SK-N-MC (cell line): Measurements from ENCODE around the gene CLCA4.
"Not testable (repeated sequence)": the region's sequence is repeated elsewhere in the genome, so short reads cannot be mapped to it uniquely, and the experiment has no call there.

Experiments used
- DNase-seq: peaks from one replicate; pipeline ENCODE4 v3.0.0-alpha.2; 2011; ENCODE audit warnings: low read depth, low spot score
- H3K27ac ChIP-seq: fragments of 200-600 bp; sonication (generic); 2 replicates; pipeline ENCODE4 v1.5.1; 2016; ENCODE audit warnings: mixed run types
- H3K36me3 ChIP-seq: fragments of 200-600 bp; sonication (generic); 2 replicates; pipeline ENCODE4 v1.6.1; 2017; ENCODE audit warnings: antibody characterized with exemption, low read length, mixed read lengths; ENCODE audit not compliant: insufficient read depth
- H3K4me3 ChIP-seq: fragments of 200-600 bp; sonication (generic); 2 replicates; pipeline ENCODE4 v1.5.1; 2016
- H3K9ac ChIP-seq: fragments of 200-600 bp; sonication (generic); 2 replicates; pipeline ENCODE4 v1.8.0; 2017; ENCODE audit warnings: mixed run types, mixed read lengths; ENCODE audit not compliant: insufficient read length
- H3K9me3 ChIP-seq: fragments of 200-600 bp; sonication (generic); 2 replicates; pipeline ENCODE4 v1.6.1; 2017; ENCODE audit warnings: low read depth, mild to moderate bottlenecking, antibody characterized with exemption, low read length, moderate library complexity, mixed read lengths
- EZH2 ChIP-seq: fragments of 200-600 bp; sonication (generic); IDR thresholded peaks from one replicate; pipeline ENCODE4 v1.6.1; 2017; ENCODE audit warnings: antibody characterized with exemption
- FOXP2 ChIP-seq: optimal IDR thresholded peaks from 2 replicates; pipeline ENCODE3; 2011; ENCODE audit warnings: mild to moderate bottlenecking, moderate library complexity; ENCODE audit not compliant: insufficient read depth; ENCODE audit errors: extremely low read length, control extremely low read depth
- POLR2AphosphoS5 ChIP-seq: IDR thresholded peaks from 2 replicates; pipeline ENCODE4 v1.6.1; 2012; ENCODE audit warnings: mild to moderate bottlenecking, low read depth, low read length, borderline replicate concordance

Gene CLCA4

GRCh38 chr1:86582161-86582560 lies 35.3 kb downstream of the CLCA4 start:
- no peaks in the 10 kb centered on the region for H3K9me3 ChIP-seq
- H3K36me3 ChIP-seq: no peaks in the 10 kb centered on the region
- DNase-seq: no peak
- no peak overlapping the region for H3K9ac ChIP-seq
- no peak for TF ChIP-seq FOXP2
- TF ChIP-seq POLR2AphosphoS5: no peak
- TF ChIP-seq EZH2: no peak
- H3K27ac ChIP-seq: no peak overlapping the region
- H3K4me3 ChIP-seq: no peak overlapping the region

DNA sequence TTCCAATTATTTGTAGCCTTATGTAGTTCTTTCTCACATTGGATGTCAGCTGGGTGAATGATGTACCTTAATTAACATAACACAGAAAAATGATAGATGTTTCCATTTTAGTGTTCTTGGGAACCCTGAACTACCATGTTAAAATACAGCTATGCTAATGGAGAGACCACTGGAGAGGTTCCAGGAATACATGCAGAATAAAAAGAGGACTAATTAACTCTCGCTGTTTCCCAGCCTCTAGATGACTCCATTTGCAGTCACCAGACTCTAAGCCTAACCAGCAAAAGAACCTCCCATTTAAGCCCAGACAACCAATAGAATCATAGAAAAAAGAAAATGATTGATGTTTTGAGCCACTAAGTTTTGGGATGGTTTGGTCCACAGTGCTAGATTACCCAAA lies 36.2 kb downstream of the CLCA4 start:
- TF ChIP-seq EZH2: no peak
- TF ChIP-seq FOXP2: no peak
- no peak for TF ChIP-seq POLR2AphosphoS5
- Histone ChIP-seq H3K9ac (no peak overlapping the region), H3K36me3 (no peaks in the 10 kb centered on the region), H3K27ac (no peak overlapping the region), H3K4me3 (no peak overlapping the region), H3K9me3 (no peaks in the 10 kb centered on the region)
- DNase-seq: no peak

GRCh38 chr1:86583593-86583992 lies 36.7 kb downstream of the CLCA4 start:
- TF ChIP-seq FOXP2 (no peak), EZH2 (no peak), POLR2AphosphoS5 (no peak)
- H3K9me3 ChIP-seq: no peaks in the 10 kb centered on the region
- no peak overlapping the region for H3K27ac ChIP-seq
- H3K4me3 ChIP-seq: no peak overlapping the region
- no peak overlapping the region for H3K9ac ChIP-seq
- H3K36me3 ChIP-seq: no peaks in the 10 kb centered on the region
- no peak for DNase-seq

DNA sequence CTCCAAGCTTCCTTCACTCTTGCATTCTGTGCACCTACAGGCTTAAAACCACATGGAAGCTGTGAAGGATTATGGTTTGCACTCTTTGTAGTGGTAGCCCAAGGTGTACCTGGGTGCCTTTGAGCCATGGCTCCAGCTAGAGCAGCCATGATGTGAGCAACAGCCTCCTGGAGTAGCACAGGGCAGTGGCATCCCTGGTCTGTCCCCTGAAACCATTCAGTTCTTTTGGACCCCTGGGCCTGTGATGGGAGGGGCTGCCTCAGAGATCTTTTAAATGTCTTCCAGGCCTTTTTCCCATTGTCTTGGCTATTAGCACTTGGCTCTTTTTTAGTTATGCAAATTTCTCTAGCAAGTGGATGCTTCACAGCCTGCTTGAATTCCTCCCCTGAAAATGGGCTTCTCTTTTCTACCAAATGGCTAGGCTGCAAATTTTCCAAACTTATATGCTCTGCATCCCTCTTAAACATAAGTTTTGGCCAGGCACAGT lies 47.4 kb downstream of the CLCA4 start:
- no peaks in the 10 kb centered on the region for H3K9me3 ChIP-seq
- H3K9ac ChIP-seq: no peak overlapping the region
- no peak overlapping the region for H3K4me3 ChIP-seq
- DNase-seq: no peak
- no peaks in the 10 kb centered on the region for H3K36me3 ChIP-seq
- H3K27ac ChIP-seq: no peak overlapping the region
- TF ChIP-seq EZH2 (no peak), FOXP2 (no peak), POLR2AphosphoS5 (no peak)

DNA sequence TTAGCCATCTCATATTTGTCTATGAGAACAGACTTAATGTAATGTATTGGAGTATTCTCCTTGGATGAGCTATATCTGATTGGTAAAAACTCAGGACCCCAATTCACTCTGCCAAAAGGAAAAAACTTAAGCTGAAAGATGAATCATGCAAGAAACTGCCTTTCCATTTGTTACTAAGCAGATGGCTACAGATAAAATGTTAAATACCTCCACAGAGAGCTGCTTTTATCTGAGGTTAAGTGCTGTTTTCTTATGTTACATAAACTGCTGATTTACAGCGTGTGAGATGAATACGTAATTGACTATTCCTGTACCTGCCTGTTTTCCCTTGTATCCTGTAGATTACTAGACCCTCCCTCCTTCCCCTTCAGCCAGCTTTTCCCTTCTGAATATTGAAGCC lies 49.3 kb downstream of the CLCA4 start:
- H3K27ac ChIP-seq: no peak overlapping the region
- H3K9me3 ChIP-seq: no peaks in the 10 kb centered on the region
- no peak overlapping the region for H3K9ac ChIP-seq
- TF ChIP-seq POLR2AphosphoS5: no peak
- no peak for TF ChIP-seq FOXP2
- no peak for TF ChIP-seq EZH2
- no peak overlapping the region for H3K4me3 ChIP-seq
- H3K36me3 ChIP-seq: no peaks in the 10 kb centered on the region
- no peak for DNase-seq

- no peak overlapping the region for H3K27ac ChIP-seq
- TF ChIP-seq EZH2 (no peak), POLR2AphosphoS5 (no peak), FOXP2 (no peak)
- H3K4me3 ChIP-seq: no peak overlapping the region
- DNase-seq: no peak
- no peaks in the 10 kb centered on the region for H3K9me3 ChIP-seq
- H3K9ac ChIP-seq: no peak overlapping the region
- no peaks in the 10 kb centered on the region for H3K36me3 ChIP-seq
Observed at GRCh38 chr1:86596741-86597290, 49.9 kb downstream of the CLCA4 start.

DNA sequence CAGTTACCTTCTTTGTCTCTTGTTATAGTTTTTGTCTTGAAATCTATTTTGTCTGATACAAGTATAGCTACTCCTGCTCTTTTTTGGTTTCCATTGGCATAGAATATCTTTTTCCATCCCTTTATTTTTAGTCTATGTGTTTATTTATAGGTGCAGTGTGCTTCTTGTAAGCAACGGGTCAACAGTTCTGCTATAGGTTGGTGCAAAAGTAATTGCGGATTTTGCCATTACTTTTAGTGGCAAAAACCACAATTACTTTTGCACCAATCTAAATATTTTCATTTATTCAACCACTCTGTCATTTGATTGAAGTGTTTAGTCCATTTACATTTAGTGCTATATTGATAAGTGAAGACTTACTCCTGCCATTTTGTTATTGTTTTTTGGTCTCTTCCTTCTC lies 59.2 kb downstream of the CLCA4 start:
- not testable (repeated sequence) for H3K36me3 ChIP-seq, H3K4me3 ChIP-seq, H3K27ac ChIP-seq, H3K9ac ChIP-seq, H3K9me3 ChIP-seq, DNase-seq

DNA sequence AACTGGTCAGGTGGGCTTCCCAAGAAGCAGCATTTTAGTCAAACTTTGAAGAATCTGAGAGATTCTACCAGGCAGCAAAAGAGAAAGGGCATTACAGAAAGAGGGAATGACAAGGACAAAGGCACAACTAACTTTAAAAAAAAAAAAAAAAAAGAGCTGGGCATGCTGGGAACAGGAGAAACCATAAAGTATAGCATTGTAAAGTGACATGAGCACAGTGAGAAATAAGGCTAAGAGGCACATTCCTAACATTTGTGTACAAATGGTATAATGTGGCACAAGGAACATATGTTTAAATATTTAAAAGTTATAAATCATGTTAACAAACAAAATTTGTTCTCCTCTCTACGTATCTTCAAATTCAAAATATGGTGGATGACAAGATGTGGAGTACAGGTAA lies 69.6 kb downstream of the CLCA4 start:
- Histone ChIP-seq H3K4me3 (no peak overlapping the region), H3K9ac (no peak overlapping the region), H3K27ac (no peak overlapping the region), H3K9me3 (no peaks in the 10 kb centered on the region), H3K36me3 (no peaks in the 10 kb centered on the region)
- DNase-seq: no peak
- TF ChIP-seq FOXP2: no peak
- TF ChIP-seq POLR2AphosphoS5: no peak
- no peak for TF ChIP-seq EZH2

GRCh38 chr1:86616871-86617270 lies 70.0 kb downstream of the CLCA4 start:
- Histone ChIP-seq H3K4me3 (no peak overlapping the region), H3K36me3 (no peaks in the 10 kb centered on the region), H3K9ac (no peak overlapping the region), H3K27ac (no peak overlapping the region), H3K9me3 (no peaks in the 10 kb centered on the region)
- TF ChIP-seq EZH2 (no peak), POLR2AphosphoS5 (no peak), FOXP2 (no peak)
- DNase-seq: no peak

GRCh38 chr1:86618358-86618757 lies 71.5 kb downstream of the CLCA4 start:
- TF ChIP-seq FOXP2 (no peak), EZH2 (no peak), POLR2AphosphoS5 (no peak)
- DNase-seq: no peak
- Histone ChIP-seq H3K9me3 (no peaks in the 10 kb centered on the region), H3K4me3 (no peak overlapping the region), H3K9ac (no peak overlapping the region), H3K36me3 (no peaks in the 10 kb centered on the region), H3K27ac (no peak overlapping the region)
